Loucy (cell line): ENCODE measurements around the gene NECTIN1.

ENCODE experiments used
- H2AFZ ChIP-seq: fragments of 200-600 bp; sonication (generic); 2 replicates; pipeline ENCODE4 v1.6.0; 2016; ENCODE audit warnings: antibody characterized with exemption, mild to moderate bottlenecking, low read length, moderate library complexity
- H3F3A ChIP-seq: fragments of 200-600 bp; 2 replicates; pipeline ENCODE4 v1.6.0; 2016; ENCODE audit warnings: antibody characterized with exemption, low read depth, mild to moderate bottlenecking
- H3K27me3 ChIP-seq: fragments of 200-600 bp; sonication (generic); 2 replicates; pipeline ENCODE4 v1.6.1; 2014; ENCODE audit warnings: low read length, mild to moderate bottlenecking; ENCODE audit not compliant: insufficient read depth, poor library complexity, severe bottlenecking
- H3K36me3 ChIP-seq: fragments of 200-600 bp; sonication (generic); 2 replicates; pipeline ENCODE4 v1.6.1; 2016; ENCODE audit warnings: low read length; ENCODE audit not compliant: insufficient read depth
- H3K4me1 ChIP-seq: fragments of 200-600 bp; sonication (generic); 2 replicates; pipeline ENCODE4 v1.5.1; 2014; ENCODE audit warnings: low read length, mild to moderate bottlenecking; ENCODE audit not compliant: insufficient read depth, poor library complexity, severe bottlenecking
- H3K4me2 ChIP-seq: fragments of 200-600 bp; sonication (generic); 2 replicates; pipeline ENCODE4 v1.6.0; 2014; ENCODE audit warnings: antibody characterized with exemption, low read length, low read depth, mild to moderate bottlenecking; ENCODE audit not compliant: poor library complexity, severe bottlenecking
- H3K4me3 ChIP-seq: fragments of 200-600 bp; sonication (generic); 2 replicates; pipeline ENCODE4 v1.5.1; 2014; ENCODE audit warnings: low read length, mild to moderate bottlenecking, mixed read lengths; ENCODE audit not compliant: poor library complexity, severe bottlenecking
- H3K79me2 ChIP-seq: fragments of 200-600 bp; sonication (generic); 2 replicates; pipeline ENCODE4 v1.6.1; 2014; ENCODE audit warnings: low read length; ENCODE audit not compliant: insufficient read depth
- H3K9ac ChIP-seq: fragments of 200-600 bp; sonication (generic); 2 replicates; pipeline ENCODE4 v1.6.0; 2014; ENCODE audit warnings: mild to moderate bottlenecking, low read depth, low read length, moderate library complexity; ENCODE audit not compliant: poor library complexity, severe bottlenecking
- H3K9me2 ChIP-seq: fragments of 200-600 bp; sonication (generic); replicated peaks from 2 replicates; pipeline ENCODE4 v1.6.1; 2016; ENCODE audit warnings: low read depth, low read length, mixed read lengths
- H3K9me3 ChIP-seq: fragments of 200-600 bp; sonication (generic); 2 replicates; pipeline ENCODE4 v1.6.1; 2014; ENCODE audit warnings: mild to moderate bottlenecking, antibody characterized with exemption, low read length, low read depth; ENCODE audit not compliant: insufficient read depth
- H4K20me1 ChIP-seq: fragments of 200-600 bp; sonication (generic); 2 replicates; pipeline ENCODE4 v1.6.0; 2014; ENCODE audit warnings: antibody characterized with exemption, low read length, mild to moderate bottlenecking; ENCODE audit not compliant: insufficient read depth, poor library complexity, severe bottlenecking
- EZH2phosphoT487 ChIP-seq: fragments of 200-600 bp; IDR thresholded peaks from 2 replicates; pipeline ENCODE4 v1.6.1; 2018; ENCODE audit warnings: antibody characterized with exemption, mild to moderate bottlenecking, moderate library complexity, borderline replicate concordance
- TF ChIP-seq, protein P1 (sequence below): fragments of 200-600 bp; sonication (generic); conservative IDR thresholded peaks from 2 replicates; pipeline ENCODE4 v1.5.1; 2014; ENCODE audit warnings: mild to moderate bottlenecking, antibody characterized with exemption, low read length

Gene NECTIN1

DNA sequence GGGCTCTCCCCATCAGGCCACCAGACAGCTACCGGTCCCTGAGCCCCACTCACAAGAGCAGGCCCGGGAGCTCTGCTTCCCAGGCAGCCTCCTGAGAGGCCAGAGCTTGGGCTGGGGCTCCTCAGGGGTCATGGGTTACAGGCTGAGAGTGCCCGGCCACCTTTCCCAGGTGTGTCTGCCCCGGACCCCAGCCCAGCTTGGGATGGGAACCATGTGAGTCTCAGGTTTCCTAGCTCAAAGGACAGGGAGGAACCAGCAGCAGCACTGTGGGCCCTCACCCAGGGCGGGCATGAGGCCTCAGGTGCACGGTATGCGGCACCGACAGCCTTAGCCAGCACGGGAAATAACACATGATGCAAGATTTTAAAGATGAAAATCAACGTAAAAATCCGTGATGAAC lies 90.1 kb downstream of the NECTIN1 start:
- Histone ChIP-seq H3K9me3 (no peaks in the 10 kb centered on the region), H3K4me3 (no peak overlapping the region), H3K9me2 (no peaks in the 10 kb centered on the region), H3K4me1 (no peaks in the 10 kb centered on the region), H3K9ac (no peak overlapping the region), H3K4me2 (no peak overlapping the region), H3F3A (no peaks in the 10 kb centered on the region), H3K36me3 (no peaks in the 10 kb centered on the region), H2AFZ (no peak overlapping the region), H3K27me3 (no peaks in the 10 kb centered on the region), H3K79me2 (no peaks in the 10 kb centered on the region), H4K20me1 (no peaks in the 10 kb centered on the region)
- TF ChIP-seq, protein P1, sequence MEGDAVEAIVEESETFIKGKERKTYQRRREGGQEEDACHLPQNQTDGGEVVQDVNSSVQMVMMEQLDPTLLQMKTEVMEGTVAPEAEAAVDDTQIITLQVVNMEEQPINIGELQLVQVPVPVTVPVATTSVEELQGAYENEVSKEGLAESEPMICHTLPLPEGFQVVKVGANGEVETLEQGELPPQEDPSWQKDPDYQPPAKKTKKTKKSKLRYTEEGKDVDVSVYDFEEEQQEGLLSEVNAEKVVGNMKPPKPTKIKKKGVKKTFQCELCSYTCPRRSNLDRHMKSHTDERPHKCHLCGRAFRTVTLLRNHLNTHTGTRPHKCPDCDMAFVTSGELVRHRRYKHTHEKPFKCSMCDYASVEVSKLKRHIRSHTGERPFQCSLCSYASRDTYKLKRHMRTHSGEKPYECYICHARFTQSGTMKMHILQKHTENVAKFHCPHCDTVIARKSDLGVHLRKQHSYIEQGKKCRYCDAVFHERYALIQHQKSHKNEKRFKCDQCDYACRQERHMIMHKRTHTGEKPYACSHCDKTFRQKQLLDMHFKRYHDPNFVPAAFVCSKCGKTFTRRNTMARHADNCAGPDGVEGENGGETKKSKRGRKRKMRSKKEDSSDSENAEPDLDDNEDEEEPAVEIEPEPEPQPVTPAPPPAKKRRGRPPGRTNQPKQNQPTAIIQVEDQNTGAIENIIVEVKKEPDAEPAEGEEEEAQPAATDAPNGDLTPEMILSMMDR = no peak
- TF ChIP-seq EZH2phosphoT487 = no peak

DNA sequence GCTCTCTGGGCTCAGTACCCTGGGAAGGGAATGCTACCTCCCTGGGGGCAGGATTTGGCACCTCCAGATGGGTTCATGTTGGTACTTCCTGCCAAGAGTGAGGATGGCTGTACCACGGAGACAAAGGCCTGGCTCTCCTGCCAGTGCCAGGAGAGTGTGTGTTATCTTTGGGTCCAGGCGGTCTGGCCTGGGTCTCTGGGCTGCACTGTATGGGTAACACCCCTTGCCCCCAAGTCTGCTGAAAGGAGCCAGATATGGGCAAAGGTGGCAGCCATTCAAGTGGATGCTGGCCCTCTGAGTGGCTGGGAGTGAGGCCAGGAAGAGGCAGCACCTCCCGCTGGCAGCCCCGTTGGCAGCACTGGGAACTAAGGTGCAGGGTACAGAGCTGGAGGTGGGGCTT lies 91.5 kb downstream of the NECTIN1 start:
- Histone ChIP-seq H4K20me1 (no peaks in the 10 kb centered on the region), H3K36me3 (no peaks in the 10 kb centered on the region), H3K9me3 (no peaks in the 10 kb centered on the region), H2AFZ (no peak overlapping the region), H3K4me2 (no peak overlapping the region), H3K9me2 (no peaks in the 10 kb centered on the region), H3K79me2 (no peaks in the 10 kb centered on the region), H3K4me1 (no peaks in the 10 kb centered on the region), H3K9ac (no peak overlapping the region), H3K27me3 (no peaks in the 10 kb centered on the region), H3F3A (no peaks in the 10 kb centered on the region), H3K4me3 (no peak overlapping the region)
- TF ChIP-seq, protein P1 = no peak
- no peak for TF ChIP-seq EZH2phosphoT487

DNA sequence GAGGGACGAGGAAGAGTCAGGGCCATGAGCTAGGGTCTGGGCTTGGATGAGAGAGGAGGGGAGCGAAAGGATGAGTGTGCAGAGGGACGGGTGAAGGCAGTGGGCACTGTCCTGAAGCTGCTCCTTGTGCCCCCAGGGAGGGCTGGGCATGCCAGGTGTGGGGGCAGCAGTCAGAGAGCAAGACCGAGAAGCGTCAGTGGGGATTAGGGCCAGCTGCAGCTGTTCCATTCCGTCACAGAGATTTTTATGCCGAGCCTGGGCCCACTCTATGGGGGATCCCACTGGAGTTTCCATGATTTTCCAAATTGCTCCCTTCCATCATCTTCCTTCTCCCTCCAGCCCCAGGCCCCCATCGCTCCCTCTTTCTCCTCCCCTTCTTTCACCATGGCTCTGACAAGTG lies 93.2 kb downstream of the NECTIN1 start:
- H3K36me3 ChIP-seq = no peaks in the 10 kb centered on the region
- H3K9me3 ChIP-seq = no peaks in the 10 kb centered on the region
- no peaks in the 10 kb centered on the region for H3K27me3 ChIP-seq
- H3K4me2 ChIP-seq = no peak overlapping the region
- no peaks in the 10 kb centered on the region for H3F3A ChIP-seq
- no peaks in the 10 kb centered on the region for H3K79me2 ChIP-seq
- no peaks in the 10 kb centered on the region for H4K20me1 ChIP-seq
- no peaks in the 10 kb centered on the region for H3K4me1 ChIP-seq
- no peak overlapping the region for H3K9ac ChIP-seq
- no peak for TF ChIP-seq EZH2phosphoT487
- TF ChIP-seq, protein P1 = no peak
- H3K4me3 ChIP-seq = no peak overlapping the region
- H2AFZ ChIP-seq = no peak overlapping the region
- H3K9me2 ChIP-seq = no peaks in the 10 kb centered on the region
